GM21423 (cell line): Measurements from ENCODE around the gene CELF2.

Source experiments
- ATAC-seq: cut with Tn5 transposase; IDR thresholded peaks from one replicate; pipeline ENCODE4 v1.9.1; 2021; ENCODE audit warnings: mild to moderate bottlenecking, moderate library complexity; ENCODE audit not compliant: unreplicated experiment

The CELF2 gene

DNA sequence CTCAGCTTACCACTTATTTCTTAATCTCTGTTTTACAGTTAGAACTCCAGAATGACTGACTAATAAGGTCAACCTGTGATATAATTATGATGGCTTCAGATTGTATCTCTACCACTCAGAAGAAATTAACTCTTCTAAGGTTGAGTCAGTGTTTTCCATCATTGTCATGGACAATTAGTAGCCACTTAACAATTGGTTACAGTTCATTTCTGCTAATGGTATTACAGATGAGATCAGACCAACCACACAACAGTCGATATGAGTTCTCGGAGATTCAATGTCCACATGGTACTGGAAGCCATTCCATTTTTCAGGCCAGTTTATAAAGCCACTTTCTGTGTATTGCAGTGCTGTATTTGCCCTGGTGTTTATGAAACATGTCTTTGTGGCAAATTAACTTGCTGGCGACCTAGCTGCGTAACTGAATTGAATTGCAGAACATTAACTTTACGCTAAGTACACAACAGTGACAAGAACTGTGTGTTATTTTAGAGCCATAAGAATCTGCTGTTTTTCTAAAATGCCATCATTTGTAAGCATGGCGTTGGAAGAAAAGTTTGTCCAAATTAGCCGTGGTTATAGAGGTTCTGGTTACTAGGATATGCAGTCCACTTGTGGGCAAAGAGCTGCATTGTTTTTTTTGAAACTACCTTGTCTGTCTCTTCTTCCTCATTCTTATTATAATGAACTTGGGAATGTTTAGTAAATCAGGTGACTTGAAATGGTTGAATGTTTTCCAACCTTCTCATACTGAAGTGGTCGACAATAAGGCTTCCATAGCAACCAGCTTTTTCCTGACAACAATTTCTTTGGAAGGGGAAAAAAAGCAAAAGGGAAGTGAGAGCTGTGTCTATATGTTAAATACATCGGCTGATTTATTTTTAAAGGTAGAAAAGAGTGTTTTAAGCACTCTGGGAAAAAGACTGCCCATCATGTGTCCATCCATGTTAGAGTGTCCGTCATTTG lies 76.4 kb downstream of the CELF2 start:
- no peak for ATAC-seq

DNA sequence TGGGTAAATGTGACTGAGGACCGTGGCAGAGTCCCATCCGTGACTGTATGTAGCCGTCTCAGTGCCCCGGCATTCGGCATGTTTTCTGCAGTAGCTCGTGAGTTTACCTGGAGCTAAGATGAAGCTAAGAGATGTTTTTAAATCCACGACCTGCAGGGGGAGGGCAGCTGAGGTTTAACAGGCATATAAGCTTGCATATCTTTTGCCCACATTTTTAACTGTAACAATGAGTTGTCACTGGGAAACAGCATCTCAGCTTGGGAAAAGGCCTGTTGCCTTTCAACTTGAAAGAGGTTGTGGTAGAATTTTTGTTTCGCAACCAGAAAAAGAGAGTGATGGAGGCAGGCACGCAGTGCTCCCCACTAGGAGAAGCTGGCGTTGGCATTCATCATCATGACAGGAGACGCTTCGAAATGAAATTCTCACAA lies 77.7 kb downstream of the CELF2 start:
- ATAC-seq, result no peak

DNA sequence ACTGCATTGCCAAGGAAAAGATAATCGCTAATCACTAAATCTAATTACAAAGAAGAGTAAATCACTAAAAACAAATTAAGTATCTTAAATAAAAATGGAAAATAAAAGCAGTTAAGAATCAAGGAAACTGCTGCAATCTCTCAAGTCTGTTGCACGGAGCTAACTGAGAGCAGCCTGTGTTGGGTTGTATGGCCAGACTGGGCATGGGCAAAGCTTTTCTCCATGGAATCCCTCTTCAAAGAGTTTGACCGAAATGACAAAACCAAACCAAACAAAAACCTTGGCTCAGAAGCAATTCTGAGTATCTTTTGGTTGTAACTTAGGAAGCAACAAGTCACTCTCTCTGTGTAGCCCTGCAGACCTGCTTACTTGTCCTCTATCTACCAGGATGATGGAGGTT lies 78.8 kb downstream of the CELF2 start:
- ATAC-seq, result no peak

DNA sequence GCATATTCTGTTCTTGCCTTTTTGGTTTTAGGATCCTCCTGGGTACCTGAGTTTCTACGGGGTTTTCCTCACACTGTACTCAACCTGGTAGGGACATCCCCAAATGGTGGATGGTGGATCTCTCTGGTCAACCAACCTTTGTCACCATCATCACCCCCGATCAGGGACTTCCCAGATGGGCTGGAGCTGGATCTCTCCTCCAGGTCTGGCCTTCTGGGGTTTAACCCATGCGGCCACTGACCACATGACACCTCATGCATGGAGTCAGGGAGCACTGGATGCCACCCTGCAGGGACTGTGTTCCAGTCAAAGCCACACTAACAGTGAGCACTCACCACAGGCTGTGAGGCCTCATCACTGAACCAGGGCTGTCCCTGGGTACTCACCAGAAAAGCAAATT lies 80.0 kb downstream of the CELF2 start:
- peak; percentile 79 for ATAC-seq

DNA sequence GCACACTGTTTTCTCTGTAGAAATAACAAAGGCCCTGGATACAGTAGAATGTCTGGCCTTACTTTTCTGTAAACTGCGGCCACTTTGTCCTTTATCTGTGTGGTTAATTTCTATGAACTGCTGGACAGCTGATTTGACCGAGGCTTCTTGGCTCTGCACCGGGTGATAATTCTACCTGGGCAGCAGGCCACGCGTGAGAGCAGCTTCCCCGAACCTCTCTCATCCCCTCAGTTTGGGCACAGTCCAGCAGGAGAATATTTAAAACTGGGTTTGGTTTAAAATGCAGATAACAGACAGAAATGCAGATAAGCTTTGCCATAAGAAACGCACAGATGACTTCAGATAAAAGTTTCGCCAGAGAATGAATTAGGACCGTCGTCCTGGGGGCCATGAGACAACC lies 81.0 kb downstream of the CELF2 start:
- no peak for ATAC-seq

GRCh38 chr10:11104772-11105675 lies 87.4 kb downstream of the CELF2 start:
- ATAC-seq, result no peak

- no peak for ATAC-seq
Observed at GRCh38 chr10:11105676-11106004, 88.0 kb downstream of the CELF2 start.

- peak; percentile 52 for ATAC-seq
Observed at GRCh38 chr10:11106621-11107374, 89.1 kb downstream of the CELF2 start.

DNA sequence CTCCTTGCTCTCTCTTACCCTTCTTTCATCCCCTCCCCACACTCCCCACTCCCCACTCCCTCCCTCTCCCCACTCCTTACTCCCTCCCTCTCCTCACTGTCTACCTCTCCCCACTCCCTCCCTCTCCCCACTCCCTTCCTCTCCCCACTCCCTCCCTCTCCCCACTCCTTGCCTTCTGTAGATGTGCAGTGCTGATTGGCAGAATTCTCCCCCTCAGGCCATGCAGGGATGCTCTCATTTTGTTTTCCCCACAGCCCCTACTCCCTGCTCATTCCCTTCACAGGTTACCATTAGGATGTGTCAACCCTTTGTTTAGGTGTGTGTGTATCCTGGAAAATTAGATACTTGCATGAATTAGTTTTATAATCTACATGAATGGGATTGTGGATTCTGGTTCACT lies 90.3 kb downstream of the CELF2 start:
- ATAC-seq, result no peak

DNA sequence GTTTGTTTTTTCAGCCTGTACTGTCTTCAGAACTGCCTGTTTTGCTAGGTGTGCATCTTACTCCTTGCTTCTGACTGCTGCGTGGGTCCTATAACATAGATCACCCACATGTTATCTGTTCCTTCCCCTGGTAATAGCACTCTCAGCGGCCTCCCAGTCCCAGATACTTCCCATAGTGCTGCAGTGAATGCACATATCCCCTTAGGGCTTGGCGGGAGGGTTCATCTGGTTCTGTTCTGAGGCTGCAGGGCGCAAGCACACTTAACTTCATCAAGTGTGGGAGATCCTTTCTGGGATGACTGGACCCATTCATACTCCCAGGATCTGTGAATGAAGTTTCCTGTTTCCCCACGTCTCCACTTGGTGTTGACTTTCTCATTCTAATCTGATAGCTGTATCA lies 90.7 kb downstream of the CELF2 start:
- no peak for ATAC-seq

DNA sequence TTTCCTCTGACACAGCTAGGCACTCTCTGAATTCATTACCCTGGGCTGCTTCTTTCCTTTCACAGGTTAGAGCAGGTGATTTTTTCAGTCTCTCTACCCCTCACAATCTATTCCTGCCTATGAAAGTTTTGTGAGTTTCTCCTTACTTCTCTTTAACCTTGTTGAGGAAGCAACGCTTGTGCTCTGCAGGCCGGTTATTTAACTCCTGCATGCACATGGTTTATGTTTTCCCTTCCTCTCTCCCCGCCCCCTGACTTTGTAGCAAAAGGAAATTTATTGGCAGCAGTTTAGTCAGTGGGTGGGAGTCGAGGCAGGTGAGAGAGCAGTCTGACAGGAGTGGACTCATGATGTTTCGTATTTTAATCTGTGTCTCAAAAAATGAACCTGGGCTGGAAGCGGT lies 91.9 kb downstream of the CELF2 start:
- no peak for ATAC-seq

DNA sequence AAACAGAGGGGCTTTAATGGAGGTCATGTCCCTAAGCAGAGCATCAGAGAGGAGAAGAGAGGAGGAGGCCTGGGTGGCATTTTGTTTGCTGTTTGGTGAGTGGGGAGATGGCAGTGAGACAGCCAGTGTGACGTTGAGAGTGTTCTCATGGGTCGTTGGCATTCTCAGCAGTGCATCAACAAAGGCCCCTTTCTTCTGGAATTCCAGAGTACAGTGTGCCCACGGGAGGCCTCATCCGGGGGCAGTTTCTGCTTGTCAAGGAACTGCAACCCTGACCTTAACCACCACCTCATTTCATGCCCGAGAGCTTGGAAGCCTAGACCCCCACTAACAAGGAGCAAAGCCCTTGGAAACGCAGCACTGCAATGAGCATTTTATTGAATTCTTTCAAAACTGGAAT lies 92.9 kb downstream of the CELF2 start:
- no peak for ATAC-seq

GRCh38 chr10:11111490-11111889 lies 93.8 kb downstream of the CELF2 start:
- no peak for ATAC-seq

GRCh38 chr10:11112718-11113117 lies 95.0 kb downstream of the CELF2 start:
- ATAC-seq, result no peak

DNA sequence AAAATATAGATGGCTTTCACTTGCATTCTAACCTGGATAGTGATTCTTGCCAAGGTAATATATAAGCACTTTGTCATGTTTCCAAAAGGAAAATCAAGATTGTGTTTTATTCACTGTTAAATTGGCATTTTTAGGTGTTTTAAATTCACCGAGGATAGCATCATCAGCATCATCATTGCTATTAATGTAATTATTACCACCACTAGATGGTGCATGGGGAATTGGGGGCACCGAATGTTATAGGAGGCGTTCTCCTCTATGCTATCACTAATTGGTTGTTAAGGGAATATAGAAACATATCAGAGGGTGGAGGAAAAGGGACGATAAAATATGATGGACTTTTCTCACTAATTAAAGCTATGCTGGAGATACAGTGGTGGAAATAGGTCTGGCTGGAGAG lies 95.5 kb downstream of the CELF2 start:
- ATAC-seq, result peak; percentile 65

DNA sequence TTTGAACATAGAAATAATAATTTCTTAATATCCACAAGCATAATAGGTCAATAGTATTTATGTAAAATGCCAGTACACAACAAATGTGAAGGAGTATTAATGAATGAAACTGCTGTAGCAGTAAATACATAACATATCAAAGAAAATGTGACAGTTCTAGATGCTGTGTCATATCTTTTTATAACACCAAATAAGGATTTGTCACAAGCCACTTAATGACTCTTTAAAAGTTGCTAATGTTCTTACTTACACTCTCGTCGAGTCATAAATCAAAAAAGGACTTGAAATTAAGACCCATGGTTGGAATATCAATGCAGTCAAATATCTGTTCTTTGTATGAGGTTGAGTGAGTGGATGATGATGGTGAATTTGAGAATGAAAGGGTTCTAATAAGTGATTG lies 96.6 kb downstream of the CELF2 start:
- ATAC-seq, result no peak

- ATAC-seq, result no peak
Observed at GRCh38 chr10:11115337-11115736, 97.7 kb downstream of the CELF2 start.

- ATAC-seq, result no peak
Observed at GRCh38 chr10:11116361-11116760, 98.7 kb downstream of the CELF2 start.

GRCh38 chr10:11116817-11117216 lies 99.1 kb downstream of the CELF2 start:
- ATAC-seq, result no peak

- no peak for ATAC-seq
Observed at GRCh38 chr10:11118686-11119085, 101.0 kb downstream of the CELF2 start.

GRCh38 chr10:11119843-11120242 lies 102.2 kb downstream of the CELF2 start:
- ATAC-seq, result no peak
